ENCODE results near the gene TRPV2.

Gene TRPV2

DNA sequence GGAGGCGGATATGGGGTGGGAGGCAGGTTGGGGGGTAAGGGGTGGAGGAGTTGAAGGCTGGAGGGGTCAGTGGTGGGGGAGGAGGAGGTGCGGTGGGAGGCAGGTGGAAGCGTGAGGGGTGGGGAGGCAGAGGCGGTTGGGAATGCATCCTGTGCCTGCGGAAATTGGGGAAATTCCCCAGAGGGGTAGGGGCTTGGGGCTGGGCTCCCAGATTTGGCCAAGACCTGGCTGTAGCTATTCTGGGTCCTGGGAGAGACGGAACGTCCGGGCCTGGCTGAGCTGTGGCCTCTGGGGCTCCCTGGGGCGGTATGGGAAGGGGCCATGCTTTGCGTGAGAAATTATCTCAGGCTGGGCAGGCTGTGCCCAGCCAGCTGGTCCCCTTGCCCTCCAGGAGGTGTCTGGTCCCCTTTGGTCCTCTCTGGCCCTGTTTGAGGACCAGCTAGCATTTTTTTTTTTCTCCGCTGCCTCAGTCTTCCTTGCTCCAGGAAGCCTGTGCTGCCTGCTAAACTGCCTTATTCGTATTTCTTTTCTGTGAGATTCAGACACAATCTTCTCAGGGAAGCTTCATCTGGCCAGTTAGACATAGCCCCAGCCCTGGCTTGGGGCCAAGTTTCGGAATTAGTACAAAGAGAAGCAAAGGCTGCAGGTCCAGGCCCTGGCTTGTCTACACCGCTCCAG is 7.3 kb upstream of the TRPV2 start:
- peak; percentile 20 for DNase-seq

DNA sequence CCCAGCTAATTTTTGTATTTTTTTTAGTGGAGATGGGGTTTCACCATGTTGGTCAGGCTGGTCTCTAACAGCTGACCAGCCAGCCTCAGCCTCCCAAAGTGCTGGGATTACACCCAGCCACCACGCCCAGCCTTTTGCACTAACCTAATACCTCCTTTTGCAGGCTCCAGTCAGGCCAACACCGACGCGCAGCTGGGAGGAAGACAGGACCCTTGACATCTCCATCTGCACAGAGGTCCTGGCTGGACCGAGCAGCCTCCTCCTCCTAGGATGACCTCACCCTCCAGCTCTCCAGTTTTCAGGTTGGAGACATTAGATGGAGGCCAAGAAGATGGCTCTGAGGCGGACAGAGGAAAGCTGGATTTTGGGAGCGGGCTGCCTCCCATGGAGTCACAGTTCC is 2.0 kb downstream of the TRPV2 start:
- DNase-seq: no peak

DNA sequence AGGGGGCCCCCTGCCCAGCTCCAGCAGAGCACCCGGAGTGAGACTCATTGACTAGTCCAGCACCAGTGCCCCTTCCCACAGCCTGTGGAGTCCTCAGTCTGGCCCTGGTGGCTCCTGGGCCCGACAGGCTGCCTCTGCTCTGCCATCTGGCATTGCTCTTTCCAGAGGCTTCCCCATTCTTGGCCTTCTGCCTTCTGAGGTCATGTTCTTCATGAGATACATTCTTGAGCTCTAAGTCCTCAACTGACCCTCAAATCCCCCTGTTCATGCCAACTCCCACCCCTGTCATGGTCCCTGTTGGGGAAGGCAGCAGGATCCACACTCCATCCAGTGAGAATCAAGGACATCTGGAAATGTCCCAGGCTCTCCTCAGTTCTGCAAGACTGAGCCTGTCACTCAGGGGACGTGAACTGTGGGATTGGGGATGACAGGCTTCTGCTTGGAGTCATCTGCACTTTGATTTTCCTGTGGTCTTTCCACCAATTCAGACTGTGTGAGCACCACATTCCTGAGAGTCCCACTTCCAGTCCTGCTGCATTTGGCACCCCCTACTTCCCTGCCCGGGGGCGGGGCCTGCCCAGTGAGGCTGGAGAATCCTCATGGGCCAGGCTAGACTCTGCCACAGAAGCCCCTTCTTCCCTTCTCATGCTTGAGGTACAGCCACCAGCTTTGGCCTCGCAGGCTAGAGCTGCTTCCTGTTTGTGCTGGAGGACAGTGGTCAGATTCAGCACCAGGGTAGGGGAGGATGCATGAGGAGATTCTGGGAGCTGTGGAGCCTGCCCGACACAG is 2.7 kb downstream of the TRPV2 start:
- no peak for DNase-seq

DNA sequence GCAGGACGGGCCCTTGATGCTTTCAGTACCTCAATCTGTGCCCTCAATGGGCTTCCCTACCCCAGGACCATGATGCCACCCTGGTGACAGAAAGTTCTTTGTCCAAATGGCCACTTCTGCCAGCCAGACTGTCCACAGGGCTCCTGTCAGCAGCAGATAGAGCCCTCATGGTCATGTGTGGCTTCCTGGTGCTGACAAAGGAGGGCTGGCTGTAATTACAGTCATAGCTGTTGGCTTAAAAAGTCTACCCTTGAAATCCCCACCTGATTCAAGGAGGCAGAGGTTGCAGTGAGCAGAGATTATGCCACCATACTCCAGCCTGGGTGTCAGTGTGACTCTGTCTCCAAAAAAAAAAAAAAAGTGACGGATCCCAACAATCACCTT is 3.3 kb downstream of the TRPV2 start:
- DNase-seq: no peak

DNA sequence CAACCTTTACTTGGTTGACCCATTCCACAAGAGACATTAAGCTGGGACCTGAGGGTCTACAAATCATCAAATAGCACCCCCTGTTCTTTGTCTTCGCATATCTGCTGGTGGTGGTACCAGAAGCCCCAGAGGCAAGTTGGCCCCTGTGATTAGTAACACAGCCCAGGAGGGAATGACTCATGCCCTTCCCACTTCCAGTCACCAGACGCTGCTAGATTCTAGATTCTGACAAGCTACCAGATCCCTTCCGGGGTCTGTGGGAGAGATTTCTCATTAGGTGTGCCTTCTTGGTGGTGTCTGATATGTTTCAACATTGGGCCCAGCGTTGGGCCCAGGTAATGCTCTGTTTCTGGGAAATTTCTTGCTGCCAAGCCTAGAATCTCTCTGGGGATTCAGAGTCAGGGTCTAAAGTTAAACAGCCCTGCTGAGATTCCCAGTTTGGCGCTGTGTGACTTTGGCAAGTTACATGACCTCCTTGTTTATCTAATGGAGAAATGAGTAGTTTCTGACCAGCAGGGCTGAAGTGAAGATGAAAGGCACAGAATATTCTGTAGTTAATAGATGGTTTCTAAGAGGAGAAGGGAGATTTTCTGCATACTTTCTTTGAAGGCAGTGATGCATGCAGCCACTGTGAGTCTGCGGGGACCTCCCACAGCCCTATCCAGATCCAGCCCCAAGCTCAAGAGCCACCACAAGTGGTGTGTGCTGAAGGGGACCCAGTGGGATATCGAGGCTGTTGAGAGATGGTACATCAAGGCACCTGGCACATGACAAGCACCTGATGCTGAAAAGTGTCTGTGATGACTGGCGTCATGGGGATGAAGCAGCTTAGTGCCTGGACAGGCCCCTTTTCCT is 3.9 kb downstream of the TRPV2 start:
- no peak for DNase-seq

DNA sequence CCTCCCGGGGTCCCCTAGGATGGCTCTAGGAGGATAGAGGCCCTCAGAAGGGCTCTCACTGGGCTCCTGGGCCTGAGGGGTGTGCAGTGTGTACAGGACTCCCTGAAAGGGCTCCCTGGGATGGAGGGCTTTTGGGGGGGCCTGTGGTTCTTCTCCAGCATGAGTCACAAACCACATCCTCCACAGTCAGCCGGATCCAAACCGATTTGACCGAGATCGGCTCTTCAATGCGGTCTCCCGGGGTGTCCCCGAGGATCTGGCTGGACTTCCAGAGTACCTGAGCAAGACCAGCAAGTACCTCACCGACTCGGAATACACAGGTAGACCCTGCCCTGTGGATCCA is 4.5 kb downstream of the TRPV2 start:
- DNase-seq: no peak

DNA sequence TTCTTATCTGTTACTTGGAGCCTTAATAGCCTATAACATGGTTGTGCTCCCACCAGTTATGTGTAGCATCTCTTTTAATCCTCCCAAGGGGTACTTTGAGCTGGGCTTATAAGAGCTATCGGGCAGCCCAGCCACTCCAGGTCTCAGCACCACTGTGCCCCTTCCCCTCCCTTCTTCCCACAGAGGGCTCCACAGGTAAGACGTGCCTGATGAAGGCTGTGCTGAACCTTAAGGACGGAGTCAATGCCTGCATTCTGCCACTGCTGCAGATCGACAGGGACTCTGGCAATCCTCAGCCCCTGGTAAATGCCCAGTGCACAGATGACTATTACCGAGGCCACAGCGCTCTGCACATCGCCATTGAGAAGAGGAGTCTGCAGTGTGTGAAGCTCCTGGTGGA is 7.0 kb downstream of the TRPV2 start:
- no peak for DNase-seq

DNA sequence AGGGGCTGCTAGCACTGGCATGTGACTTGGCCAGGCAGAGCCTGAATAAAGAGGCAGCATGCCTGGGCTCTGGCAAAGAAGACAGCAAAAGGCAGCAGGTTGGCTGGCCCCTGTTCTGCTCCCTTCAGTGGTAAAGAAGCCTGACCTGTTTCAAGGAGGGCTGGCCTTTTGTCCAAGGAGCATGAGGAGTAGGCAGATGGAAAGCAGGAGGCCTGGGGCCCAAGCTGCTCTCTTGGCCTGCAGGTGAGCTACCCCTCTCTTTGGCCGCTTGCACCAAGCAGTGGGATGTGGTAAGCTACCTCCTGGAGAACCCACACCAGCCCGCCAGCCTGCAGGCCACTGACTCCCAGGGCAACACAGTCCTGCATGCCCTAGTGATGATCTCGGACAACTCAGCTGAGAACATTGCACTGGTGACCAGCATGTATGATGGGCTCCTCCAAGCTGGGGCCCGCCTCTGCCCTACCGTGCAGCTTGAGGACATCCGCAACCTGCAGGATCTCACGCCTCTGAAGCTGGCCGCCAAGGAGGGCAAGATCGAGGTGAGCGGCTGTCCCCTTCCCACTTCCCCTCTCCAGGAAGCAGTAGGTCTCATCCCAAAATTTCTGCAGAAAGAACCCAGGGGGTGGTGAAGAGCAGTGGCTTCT is 8.0 kb downstream of the TRPV2 start:
- DNase-seq: no peak

DNA sequence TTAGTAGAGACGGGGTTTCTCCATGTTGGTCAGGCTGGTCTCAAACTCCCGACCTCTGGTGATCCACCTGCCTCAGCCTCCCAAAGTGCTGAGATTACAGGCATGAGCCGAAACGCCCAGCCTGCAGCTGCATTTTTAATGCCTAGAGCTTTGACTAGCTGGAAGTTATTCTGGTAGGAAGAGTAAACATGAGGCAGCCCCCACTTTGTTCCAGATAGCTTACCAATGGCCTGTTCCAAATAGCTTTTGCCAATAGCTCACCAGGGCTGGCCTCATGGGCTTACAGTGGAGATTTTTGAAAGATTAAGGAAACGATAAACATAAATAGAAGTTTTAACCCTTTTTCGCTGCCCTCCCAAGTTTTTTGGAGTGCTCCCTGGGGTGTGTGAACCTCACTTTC is 9.8 kb downstream of the TRPV2 start:
- no peak for DNase-seq

DNA sequence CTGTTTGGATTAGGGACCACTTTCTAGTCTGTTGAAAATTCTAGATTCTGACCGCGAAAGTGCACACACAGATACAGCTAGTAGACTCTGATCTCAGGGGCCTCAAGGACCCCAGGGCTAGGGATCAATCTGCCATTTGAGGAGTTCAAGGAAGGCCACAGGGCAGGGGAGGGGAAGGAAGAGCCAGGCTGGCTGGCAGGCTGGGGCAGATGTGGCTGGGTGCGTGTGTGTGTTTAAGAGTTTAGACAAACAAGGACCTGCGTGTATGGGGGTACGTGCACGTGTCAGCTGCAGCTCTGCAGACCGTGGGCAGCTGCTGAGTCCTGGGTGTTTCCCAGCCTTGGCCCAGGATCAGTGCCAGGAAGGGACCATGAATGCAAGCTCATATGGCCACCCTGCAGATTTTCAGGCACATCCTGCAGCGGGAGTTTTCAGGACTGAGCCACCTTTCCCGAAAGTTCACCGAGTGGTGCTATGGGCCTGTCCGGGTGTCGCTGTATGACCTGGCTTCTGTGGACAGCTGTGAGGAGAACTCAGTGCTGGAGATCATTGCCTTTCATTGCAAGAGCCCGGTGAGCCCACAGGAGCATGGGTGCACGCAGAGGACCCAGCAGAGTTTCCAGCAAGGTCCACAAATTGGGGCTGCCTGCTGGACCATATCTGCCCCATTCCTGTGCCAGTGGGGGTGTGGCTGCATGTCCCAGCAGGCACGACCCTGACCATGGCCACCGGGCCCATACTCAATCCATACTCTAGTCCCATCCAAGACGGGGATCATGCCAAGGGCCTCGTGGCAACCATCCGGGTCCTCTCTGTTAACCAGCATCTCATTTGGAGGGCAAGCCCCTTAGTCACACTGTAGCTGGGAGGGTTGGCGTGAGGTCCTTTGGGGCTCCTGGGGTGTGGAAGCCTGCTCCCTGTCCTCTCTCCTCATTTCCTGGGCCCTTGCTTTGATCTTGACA is 10.6 kb downstream of the TRPV2 start:
- DNase-seq: peak; percentile 45

DNA sequence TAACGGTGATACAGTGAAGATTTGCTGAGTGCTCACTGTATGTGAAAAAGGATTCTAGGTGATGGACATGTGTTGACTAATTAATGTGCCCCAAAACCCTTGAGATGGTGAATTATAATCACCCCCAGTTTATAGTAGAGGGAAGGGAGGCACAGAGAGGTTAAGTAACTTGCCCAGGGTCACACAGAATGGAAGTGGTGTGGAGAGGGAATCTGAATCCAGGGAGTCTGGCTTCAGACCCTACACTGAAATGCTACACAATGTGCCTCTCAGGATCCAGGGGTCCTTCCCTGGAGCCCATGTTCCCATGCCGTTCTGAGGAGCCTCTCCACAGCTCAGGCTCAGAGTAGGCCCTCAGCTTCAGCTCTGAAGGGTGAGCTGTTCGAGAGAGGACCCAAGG is 11.6 kb downstream of the TRPV2 start:
- DNase-seq: no peak

DNA sequence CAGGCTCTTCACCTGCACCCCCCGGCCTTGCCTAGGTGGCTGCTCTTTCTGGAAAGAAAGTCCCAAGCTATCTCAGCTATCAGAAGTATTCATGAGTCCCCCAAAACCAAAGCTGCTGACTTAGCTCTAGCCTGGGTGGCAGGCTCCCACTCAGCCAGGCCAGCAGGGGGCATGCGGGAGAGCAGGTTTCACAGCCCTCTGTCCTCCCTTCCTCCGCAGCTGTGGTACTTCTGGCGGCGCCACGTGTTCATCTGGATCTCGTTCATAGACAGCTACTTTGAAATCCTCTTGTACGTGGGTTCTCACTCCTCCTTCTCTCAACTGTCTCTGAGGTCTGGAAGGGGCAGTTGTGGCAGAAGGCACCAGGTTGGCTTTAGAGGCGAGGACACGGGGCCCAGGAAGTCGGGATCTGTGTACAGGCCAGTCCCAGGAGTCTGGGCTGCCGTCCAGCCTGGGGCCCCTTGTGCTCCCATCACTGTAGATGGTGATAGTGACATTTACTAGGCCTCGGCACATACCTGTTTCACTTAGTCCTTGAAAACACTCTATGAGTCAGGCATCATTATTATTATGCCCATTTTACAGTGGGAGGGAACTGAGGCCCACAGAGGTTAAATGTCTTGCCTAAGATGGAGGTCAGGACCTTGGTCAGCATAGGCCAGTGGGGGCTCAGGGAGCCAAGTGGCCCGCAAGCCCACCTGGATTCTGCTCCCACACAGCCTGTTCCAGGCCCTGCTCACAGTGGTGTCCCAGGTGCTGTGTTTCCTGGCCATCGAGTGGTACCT is 12.9 kb downstream of the TRPV2 start:
- no peak for DNase-seq

DNA sequence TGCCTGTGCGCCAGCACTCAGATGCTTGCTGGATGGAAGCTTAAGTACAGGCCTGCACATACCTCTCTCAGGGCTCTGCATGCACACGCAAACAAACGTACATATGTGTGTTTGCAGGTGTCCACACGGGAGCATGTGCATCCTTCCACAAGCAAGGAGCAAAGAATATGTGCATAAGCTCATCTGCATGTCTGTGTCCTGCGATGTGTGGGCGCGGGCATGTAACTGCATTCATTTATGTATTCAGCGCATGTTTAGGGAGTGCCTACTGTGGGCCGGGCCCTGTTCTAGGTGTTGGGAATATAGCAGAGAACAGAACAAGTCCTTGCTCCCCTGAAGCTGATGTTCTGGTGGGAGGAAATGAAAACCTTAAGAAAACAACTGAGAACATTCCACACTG is 13.7 kb downstream of the TRPV2 start:
- no peak for DNase-seq

DNA sequence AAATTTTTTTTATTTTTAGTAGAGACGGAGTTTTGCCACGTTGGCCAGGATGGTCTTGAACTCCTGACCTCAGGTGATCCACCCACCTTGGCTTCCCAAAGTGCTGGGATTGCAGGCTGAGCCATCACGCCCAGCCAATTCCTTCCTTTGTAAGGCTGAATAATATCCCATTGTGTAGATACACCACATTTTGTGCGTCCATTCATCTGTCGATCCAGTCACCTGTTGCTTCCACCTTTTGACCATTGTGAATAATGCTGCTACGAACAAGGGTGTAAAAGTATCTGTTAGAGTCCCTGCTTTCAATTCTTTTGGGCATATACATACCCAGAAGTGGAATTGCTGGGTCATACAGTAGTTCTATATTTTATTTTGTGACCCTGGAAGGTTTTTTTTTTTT is 15.3 kb downstream of the TRPV2 start:
- DNase-seq: no peak

DNA sequence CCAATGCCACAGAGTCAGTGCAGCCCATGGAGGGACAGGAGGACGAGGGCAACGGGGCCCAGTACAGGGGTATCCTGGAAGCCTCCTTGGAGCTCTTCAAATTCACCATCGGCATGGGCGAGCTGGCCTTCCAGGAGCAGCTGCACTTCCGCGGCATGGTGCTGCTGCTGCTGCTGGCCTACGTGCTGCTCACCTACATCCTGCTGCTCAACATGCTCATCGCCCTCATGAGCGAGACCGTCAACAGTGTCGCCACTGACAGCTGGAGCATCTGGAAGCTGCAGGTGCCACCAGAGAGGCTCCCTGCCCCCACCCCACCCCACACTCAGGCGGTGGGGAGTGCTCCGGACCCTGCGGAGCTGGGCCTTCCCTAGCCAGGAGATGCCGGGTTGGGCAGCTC is 16.6 kb downstream of the TRPV2 start:
- DNase-seq: no peak

DNA sequence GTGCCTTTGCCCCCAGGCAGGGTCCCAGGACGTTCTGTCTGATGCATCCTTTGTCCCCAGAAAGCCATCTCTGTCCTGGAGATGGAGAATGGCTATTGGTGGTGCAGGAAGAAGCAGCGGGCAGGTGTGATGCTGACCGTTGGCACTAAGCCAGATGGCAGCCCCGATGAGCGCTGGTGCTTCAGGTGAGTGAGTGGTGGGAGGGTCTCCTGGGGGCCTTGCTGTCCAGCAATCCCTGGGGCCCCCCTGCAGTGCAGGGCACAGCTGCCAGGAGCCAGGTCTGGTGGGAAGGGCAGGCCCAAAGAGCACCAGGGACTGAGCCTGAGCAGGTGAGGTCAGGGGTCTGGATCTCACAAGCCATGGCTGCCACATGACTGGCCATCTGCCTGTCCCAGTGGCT is 18.1 kb downstream of the TRPV2 start:
- no peak for DNase-seq

DNA sequence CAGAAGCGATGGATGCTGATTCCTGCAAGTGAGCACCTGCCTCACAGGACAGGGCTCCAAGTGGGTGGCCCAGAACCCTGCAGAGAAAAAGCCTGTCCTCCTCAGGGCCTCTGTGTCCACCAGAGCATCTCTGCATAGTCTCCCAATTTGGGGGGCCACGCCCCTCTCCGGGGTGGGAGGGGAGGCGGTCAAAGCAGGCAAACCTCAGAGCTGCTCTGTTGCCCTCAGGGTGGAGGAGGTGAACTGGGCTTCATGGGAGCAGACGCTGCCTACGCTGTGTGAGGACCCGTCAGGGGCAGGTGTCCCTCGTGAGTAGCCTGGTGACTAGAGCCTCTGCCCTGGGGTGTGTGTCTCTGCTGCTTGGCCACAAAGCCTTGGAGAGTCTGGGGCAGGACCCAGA is 19.3 kb downstream of the TRPV2 start:
- DNase-seq: no peak

DNA sequence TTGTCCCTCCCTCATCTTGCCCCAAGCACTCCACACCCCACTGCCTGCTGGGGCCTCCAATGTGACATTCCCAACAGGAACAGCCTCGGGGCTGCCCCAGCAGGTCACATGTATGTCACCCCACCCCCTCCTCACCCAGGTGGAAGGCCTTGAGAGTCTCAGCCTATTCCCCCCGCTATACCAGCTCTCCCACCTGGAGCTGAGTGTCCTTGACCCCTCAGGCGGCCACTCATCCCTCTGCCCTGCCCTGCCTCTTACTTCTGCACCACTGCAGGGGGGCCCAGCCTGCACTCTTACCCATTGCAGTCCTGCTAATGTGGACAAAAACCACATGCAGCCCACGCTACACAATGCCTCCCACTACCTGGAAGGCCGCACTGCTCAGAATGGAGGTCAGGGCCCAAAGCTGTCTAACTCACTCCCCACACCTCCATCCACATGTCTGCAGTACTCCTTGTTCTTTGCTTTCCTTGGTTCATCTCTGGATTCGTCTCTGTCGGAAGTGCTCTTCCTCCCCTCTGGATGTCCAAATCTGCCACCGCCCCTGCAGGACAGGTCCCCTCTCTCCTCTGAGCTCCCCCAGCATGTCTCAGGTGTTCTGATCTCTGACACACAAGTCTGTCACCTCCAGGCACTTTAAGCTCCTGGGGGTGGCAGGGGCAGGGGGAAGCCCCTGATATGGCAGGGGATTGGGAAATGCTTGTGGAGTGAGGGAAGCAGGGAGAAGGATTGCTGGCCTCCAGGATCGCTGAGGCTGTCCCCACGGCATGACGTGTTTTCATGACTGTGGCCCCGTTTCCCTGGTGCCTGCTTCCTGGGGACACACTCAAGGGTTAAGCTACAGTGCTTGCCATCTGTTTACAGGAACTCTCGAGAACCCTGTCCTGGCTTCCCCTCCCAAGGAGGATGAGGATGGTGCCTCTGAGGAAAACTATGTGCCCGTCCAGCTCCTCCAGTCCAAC is 20.8 kb downstream of the TRPV2 start:
- DNase-seq: no peak

DNA sequence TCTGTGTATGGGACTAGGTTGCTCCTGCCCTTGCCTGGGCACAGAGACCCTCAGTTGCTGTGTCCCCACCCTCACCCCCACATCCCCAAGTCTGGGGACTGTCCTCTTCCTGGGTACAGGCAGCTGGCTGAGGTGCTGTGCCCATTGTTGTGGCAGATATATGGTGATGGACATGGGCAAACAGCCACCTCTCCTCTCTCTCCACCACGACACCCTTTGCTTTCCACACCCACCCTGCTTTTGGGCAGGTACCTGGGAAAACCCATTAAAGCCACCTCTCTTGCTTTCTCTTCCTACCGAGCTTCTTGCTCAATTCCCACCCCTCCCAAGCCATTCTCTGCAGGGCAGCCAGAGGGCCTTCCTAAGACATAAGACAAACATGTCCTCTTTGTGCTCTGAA is 21.7 kb downstream of the TRPV2 start:
- DNase-seq: no peak

DNA sequence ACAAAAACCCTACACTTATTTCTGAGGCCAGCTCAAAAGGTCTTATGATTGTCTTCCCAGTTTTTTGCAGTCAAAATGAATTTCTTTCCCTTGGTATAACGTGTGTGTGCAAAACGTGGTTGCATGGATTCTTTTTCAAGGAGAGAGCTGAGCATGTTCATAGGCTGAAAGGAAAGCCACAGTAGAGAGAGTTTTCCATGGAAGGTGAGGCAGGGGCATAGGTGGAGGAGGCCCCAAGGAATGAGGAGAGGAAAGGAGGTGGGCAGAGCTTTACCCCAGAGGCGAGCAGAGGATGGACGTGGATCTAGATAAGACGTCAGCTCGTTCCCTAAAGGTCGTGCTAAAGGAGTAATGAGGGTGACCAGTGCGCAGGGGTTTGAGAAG is 22.8 kb downstream of the TRPV2 start:
- no peak for DNase-seq

Data from NCI-H1092 treated with DMSO at 0.1 percent for 48 hours (cell line).